ENCODE data around the gene SLC2A13. TPM values are rescaled to one million over a fixed set of nuclear protein-coding genes. Genes with fewer than 3 reads are reported as not detected.

Gene SLC2A13
- total RNA-seq, 1 experiment from 2014 or later, result 1.6 TPM

- Histone ChIP-seq H3F3A (ENCODE audit: insufficient read depth, low read depth) (no peaks in the 10 kb centered on the region; the same call in 1 of the 2 replicates), H4K20me1 (ENCODE audit: insufficient read depth) (no peaks in the 10 kb centered on the region), H3K4me2 (peak overlapping the region; percentile 85), H3K79me2 (ENCODE audit: low read depth) (no peaks in the 10 kb centered on the region), H3K9me2 (ENCODE audit: insufficient read depth) (no peaks in the 10 kb centered on the region), H3K4me3 (peak overlapping the region; percentile 84; the same call in 1 of the 2 replicates), H3K27ac (no peak overlapping the region), H3K9me3 (ENCODE audit: insufficient read depth, low read depth) (no peaks in the 10 kb centered on the region), H3K4me1 (replicated peaks; ENCODE audit: insufficient read depth) (peaks cover 5% of the 10 kb centered on the region; the same call in 1 of the 2 replicates), H2AFZ (no peak overlapping the region), H3K36me3 (ENCODE audit: low read depth) (no peaks in the 10 kb centered on the region), H3K27me3 (ENCODE audit: insufficient read depth, low read depth) (no peaks in the 10 kb centered on the region)
- intact Hi-C loops (cut with micrococcal nuclease; ENCODE audit: unreplicated experiment), result loop anchor here (1.0 kb wide), 2 partner anchors 95 to 341 kb away; no protein-coding TSS in a partner anchor
- ChIA-PET POLR2A (ENCODE audit: unreplicated experiment) (interaction anchor here (0.6 kb wide), 1 partner anchor 76 kb away, joined by 3 read pairs; no protein-coding TSS in a partner anchor), CTCF (interaction anchor here (0.6 to 2.5 kb wide), 2 partner anchors 95 to 1807 kb away, joined by 3 to 8 read pairs; no protein-coding TSS in a partner anchor)
- DNase-seq, result no peak
- TF ChIP-seq EZH2 (IDR thresholded peaks at IDR 0.05; ENCODE audit: low read depth) (no peak), CTCF (conservative IDR thresholded peaks at IDR 0.05) (no peak)
- no TSS peak for BruUV-seq (replicated peaks)
Measured at GRCh38 chr12:40106655-40107054, 774 bp upstream of the SLC2A13 start.

GRCh38 chr12:40106202-40106533 is 287 bp upstream of the SLC2A13 start:
- Histone ChIP-seq H3K9me2 (ENCODE audit: insufficient read depth) (no peaks in the 10 kb centered on the region), H4K20me1 (ENCODE audit: insufficient read depth) (no peaks in the 10 kb centered on the region), H2AFZ (peak overlapping the region; percentile 92), H3K4me2 (peak overlapping the region; percentile 85), H3K79me2 (ENCODE audit: low read depth) (no peaks in the 10 kb centered on the region), H3K36me3 (ENCODE audit: low read depth) (no peaks in the 10 kb centered on the region), H3F3A (ENCODE audit: insufficient read depth, low read depth) (no peaks in the 10 kb centered on the region; the same call in 1 of the 2 replicates), H3K9me3 (ENCODE audit: insufficient read depth, low read depth) (no peaks in the 10 kb centered on the region), H3K4me1 (replicated peaks; ENCODE audit: insufficient read depth) (peaks cover 5% of the 10 kb centered on the region; the same call in 1 of the 2 replicates), H3K27me3 (ENCODE audit: insufficient read depth, low read depth) (no peaks in the 10 kb centered on the region), H3K4me3 (peak overlapping the region; percentile 84; the same call in 1 of the 2 replicates), H3K27ac (no peak overlapping the region)
- POLR2A ChIA-PET (ENCODE audit: unreplicated experiment), result interaction anchor here (0.6 kb wide), 1 partner anchor 75 kb away, joined by 3 read pairs; no protein-coding TSS in a partner anchor
- no TSS peak for BruUV-seq (replicated peaks)
- TF ChIP-seq EZH2 (IDR thresholded peaks at IDR 0.05; ENCODE audit: low read depth), result no peak
- no peak for TF ChIP-seq CTCF (conservative IDR thresholded peaks at IDR 0.05)
- no peak for DNase-seq
- CTCF ChIA-PET, result interaction anchor here (2.5 kb wide), 1 partner anchor 95 kb away, joined by 8 read pairs; no protein-coding TSS in a partner anchor
- intact Hi-C loops (cut with micrococcal nuclease; ENCODE audit: unreplicated experiment), result no loop called here

- Histone ChIP-seq H3K27me3 (ENCODE audit: insufficient read depth, low read depth) (no peaks in the 10 kb centered on the region), H3K4me1 (replicated peaks; ENCODE audit: insufficient read depth) (peaks cover 5% of the 10 kb centered on the region; the same call in 1 of the 2 replicates), H3K4me3 (peak overlapping the region; percentile 84), H3K9me2 (ENCODE audit: insufficient read depth) (no peaks in the 10 kb centered on the region), H3K79me2 (ENCODE audit: low read depth) (no peaks in the 10 kb centered on the region), H3K27ac (no peak overlapping the region), H3F3A (ENCODE audit: insufficient read depth, low read depth) (no peaks in the 10 kb centered on the region; the same call in 1 of the 2 replicates), H2AFZ (peak overlapping the region; percentile 92), H3K9me3 (ENCODE audit: insufficient read depth, low read depth) (no peaks in the 10 kb centered on the region), H4K20me1 (ENCODE audit: insufficient read depth) (no peaks in the 10 kb centered on the region), H3K36me3 (ENCODE audit: low read depth) (no peaks in the 10 kb centered on the region), H3K4me2 (peak overlapping the region; percentile 85)
- no TSS peak for BruUV-seq (replicated peaks)
- intact Hi-C loops (cut with micrococcal nuclease; ENCODE audit: unreplicated experiment), result no loop called here
- no peak for DNase-seq
- ChIA-PET CTCF (interaction anchor here (0.5 to 2.5 kb wide), 2 partner anchors 62 to 94 kb away, joined by 3 to 8 read pairs; no protein-coding TSS in a partner anchor), POLR2A (ENCODE audit: unreplicated experiment) (no interaction called here)
- no peak for TF ChIP-seq EZH2 (IDR thresholded peaks at IDR 0.05; ENCODE audit: low read depth)
- no peak for TF ChIP-seq CTCF (conservative IDR thresholded peaks at IDR 0.05)
Measured at GRCh38 chr12:40105265-40105514, 691 bp downstream of the SLC2A13 start.
